T47D (cell line): Measurements from ENCODE around the gene ARSA.
"Not testable (repeated sequence)": the region's sequence is repeated elsewhere in the genome, so short reads cannot be mapped to it uniquely, and the experiment has no call there.

Experiments used
- DNase-seq, 2 experiments: peaks; one replicate each; pipeline versions ENCODE4 v3.0.0 to v3.0.0-alpha.2; 2011 to 2012; ENCODE audit warnings: low read depth in 1 of 2, low spot score in 1 of 2
- JUND ChIP-seq: IDR thresholded peaks from 2 replicates; pipeline ENCODE4 v1.6.1; 2012; ENCODE audit warnings: low read depth
- in situ Hi-C: cut with HindIII; loops from 2 replicates; pipeline ENCODE4 v1.10.0; 2016; ENCODE audit warnings: low sequenced_read_pairs, low pct_unique_long_range_greater_than_20kb

Gene ARSA

DNA sequence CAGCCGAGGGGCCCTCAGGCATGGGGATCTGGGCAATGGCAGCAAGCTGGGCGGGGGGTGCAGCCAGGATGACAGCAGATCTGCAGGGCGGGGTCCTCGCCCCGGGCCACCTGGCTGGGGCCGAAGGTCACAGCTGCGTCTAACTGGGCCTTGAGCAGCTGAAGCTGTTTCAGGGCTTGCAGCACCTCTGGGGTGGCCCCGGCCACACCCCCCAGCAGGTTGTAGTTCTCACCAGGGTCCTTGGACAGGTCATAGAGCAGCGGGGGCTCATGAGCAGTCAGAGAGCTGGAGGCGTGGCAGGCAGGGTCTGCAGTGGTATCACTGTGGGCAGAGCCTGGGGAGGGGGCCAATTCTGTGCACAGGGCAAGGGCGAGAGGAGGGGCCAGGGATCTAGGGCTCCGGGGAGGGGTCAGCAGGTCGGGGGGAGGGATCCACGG is 2.8 kb downstream of the ARSA start:
- in situ Hi-C loops = no loop called here
- TF ChIP-seq JUND = no peak
- no peak for DNase-seq

DNA sequence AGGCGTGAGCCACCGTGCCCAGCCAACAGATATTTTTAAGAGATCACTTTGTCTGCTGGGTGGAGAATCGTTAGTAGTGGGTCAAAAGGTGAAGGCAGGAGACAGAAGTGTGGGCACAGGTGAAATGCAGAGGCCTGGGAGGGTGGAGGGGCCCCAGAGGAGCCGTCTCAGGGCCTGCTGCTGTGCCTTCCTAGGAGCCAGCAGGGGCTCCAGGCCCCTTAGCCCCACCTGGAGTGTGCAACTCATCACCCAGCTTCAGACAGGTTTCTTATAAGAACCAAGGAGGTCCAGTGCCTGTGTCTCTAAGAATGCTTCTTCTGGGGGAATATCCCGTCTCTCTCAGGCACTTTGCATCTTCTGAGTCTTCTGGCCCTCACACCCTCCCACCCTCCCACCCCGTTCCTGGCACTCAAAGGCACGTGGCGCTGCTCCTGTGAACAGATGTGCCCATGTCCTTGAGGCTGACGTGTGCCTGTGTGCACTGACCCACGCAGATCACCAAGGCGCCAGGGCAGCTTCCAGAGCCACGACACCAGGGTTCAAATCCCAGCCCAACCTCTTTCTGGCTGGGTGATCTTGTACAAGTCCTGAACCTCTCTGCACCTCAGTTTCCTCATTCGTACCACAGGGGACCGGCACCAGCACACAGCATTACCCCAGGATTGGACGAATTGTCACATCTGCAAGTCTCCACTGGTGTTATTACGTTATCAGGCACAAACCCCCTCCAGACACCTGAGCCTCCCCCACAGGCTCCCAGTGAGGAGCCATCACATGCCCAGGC is 3.4 kb downstream of the ARSA start:
- TF ChIP-seq JUND = no peak
- in situ Hi-C loops = no loop called here
- no peak for DNase-seq

DNA sequence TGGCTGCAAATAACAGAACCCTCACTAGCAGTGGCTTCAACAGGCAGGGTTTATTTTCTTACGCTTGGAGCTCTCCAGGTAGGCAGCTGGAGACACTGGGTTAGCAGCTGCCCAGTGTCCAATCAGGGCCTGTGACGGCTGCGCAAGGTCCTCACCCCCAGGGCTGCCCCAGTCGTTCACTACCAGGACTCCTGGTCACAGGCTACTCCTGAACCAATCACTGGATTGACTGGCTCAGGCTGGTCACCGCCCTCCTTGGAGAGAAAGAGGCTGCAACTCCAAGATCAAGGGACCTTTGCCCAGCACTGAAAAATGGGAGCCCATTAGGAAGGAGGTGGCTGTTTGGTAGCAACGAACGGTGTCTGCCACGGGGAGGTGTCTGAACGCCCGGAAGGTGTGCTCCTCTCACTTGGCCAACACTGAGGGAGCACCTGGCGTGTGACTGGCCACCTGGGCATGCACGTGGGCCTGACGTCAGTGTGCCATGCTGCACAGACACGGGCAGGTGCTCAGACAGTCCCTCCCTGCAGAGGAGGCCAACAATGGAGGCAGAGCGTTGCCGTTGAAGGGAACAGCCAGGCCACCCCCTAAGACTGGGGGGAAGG is 5.1 kb downstream of the ARSA start:
- in situ Hi-C loops = no loop called here
- peak in 1 of 2 experiments; percentile 92 for DNase-seq
- no peak for TF ChIP-seq JUND

DNA sequence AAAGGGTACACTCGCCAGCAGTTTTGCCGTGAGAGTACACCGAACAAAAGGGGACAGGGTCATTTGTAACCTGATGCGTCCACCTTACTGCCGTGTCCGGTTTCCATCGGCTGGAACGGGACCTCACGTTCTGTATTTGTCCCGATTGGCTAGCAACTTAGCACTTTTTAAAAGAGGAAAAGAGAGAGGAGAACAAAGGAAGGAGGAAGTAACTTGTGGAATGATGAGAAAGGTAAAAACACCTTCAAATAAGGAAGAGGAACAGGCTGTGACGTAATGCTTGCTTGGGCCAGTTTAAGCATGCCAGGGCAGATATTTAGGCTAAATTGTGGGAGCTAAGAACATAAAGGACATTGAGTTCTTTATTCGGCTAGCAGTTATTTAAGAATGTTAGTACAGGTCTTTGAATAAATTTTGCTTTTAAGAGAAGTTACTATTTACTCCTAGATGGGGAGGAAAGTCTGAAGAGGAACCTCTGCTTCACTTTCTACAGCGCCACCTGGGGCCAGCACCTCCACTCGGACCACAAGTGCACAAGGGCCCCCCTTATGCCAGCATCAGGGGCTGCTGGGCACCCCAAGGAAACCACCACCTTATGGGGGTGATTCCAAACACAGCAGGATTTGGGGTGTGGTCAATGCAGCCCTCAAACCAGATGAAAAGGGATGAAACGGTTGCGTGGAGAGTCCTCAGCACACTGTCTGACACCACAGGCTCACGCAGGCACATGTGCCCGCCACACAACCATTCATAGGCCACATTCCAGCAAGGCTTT is 5.8 kb downstream of the ARSA start:
- in situ Hi-C loops = no loop called here
- TF ChIP-seq JUND = no peak
- peak in 1 of 2 experiments; percentile 19 for DNase-seq

DNA sequence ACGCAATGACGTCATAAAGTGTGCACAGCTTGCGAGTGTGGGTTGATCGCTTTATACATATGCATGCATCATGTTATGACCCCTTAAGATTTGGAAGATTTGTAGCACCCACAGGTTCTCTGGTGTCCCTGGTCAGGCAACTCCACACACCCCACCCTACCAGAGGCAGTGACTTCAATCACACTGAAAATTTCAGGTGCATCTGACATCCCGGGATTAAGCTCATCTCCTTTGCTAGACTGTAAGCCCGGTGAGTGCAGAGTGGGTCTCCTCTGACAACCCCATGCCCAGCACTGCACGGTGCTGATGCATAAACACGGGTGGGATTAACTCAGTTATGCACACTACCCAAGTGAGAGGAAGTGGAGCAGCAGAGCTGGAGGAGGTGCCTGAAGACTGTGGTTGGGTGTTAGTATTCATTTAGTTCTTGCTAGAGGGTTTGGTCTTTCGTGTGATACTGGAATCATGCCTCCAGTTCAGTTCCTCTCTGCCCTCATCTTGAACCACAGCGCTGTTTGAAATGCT is 6.5 kb downstream of the ARSA start:
- DNase-seq = no peak
- no peak for TF ChIP-seq JUND
- in situ Hi-C loops = no loop called here

DNA sequence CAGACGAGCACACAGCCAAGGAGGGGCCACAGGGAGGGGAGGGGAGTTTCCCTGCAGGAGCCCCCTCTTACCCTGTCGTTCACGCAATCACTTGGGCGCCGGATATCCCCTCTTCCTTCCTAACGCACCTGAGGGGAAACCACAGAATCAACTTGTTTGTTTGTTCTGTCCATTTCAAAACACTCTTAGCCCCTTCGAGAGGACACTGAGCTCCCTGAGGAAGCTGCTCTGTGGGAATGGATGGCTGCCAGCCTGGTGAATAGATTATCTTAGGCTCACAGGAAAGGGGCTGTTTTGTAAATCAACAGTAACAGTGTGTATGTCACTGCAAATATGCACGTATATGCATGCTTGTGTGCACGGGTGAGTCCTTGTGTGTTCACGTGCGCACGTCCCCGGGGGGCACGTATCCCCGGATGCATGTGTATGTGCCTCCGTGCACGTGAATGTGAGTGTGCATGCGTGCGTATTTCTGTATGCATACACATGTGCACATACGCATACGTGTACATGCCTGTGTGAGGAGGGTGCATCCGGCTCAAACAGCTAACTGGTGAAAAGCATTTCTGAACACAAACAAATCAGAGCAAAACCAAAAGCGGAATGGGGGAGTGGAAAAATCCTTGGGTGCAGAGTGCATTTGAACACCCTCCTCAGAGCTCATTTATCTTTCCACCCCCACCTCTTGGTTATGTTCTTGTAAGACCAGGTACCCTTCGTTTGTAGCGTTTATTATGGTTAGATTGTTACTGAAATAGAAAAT is 7.2 kb downstream of the ARSA start:
- no peak for DNase-seq

DNA sequence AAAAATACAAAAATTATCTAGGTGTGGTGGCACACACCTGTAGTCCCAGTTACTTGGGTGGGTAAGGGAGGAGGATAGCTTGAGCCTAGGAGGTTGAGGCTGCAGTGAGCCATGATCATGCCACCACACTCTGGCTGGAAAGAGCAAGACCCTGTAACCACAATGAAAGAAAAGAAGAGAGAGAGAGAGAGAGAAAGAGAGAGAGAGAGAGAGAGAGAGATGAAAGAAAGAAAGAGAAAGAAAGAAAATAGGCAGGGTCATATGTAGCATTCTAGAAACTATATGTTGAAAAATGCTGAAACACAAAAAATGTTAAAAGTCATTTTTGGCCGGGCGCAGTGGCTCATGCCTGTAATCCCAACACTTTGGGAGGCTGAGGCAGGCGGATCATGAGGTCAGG is 13.7 kb downstream of the ARSA start:
- DNase-seq, in situ Hi-C loops: not testable (repeated sequence)

More for the DNA sequence above, 7.2 kb downstream of the ARSA start:
- no peak for TF ChIP-seq JUND
- in situ Hi-C loops = no loop called here

DNA sequence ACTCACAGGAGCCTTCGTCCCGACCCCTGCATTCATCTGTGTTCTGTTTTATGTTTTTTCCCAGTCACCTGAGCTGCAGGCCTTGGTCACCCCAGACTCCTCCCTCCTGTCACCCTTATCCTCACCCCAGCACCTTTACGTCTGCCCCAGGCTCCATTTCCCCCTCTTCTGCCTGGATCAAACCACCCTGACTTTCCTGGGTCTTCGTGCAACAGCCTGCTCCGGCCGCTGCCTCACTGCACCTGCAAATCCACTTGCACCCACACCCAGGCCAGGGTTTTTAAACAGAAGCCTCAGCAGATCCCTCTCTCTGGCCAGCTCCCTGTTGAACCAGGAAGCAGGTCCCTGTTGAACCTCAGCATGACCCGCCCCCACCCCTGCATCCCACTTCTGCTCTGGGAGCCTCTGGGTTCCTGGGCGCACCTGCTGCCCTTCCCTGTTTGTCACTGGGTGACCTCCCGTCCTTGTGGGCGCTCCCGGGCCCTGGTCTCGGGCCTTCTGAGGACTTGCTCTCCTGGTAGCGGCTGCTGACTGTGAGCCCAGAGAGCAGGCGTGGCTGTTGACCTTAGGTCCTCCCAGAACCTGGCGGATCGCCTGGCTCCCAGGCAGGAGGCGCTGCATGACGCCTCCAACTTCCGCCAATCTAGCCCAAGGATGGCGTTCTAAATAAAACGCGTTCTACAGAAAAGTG is 14.5 kb downstream of the ARSA start:
- TF ChIP-seq JUND = no peak
- in situ Hi-C loops = no loop called here
- DNase-seq = peak in 1 of 2 experiments; percentile 80

DNA sequence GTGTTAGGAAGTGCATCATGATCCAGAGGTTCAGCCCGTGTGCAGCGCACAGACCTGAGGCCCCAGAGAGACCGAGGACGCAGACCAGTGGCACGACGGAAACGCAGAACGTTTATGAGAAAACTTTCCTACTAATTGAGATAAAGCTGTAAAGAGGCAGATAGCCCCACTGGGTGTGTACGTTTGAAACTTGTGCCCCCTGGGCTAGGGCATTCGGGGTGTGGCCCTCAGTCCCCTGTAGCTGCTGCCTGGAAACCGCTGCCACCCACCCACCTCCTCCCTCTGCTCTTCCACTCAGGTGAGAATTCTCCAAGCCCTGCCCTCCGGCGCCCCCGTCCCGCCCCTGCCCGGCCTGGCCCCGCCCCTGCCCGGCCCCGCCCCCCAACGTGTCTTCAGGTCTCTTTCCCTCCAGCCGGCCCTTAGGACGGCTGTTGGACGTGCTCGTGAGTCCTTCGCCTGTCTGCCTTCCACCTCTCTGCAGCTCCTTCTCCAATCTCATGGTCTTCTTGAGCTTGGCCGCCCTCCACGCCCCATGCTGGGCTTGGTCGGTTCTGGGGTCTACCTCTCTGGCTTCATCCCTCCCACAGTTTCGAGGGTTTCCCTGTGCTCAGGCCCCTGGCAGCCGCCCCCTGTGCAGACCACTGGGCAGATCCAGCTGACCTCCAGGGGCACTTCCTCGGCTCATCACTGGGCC is 15.3 kb downstream of the ARSA start:
- peak in 1 of 2 experiments; percentile 63 for DNase-seq
- no peak for TF ChIP-seq JUND
- in situ Hi-C loops = no loop called here

DNA sequence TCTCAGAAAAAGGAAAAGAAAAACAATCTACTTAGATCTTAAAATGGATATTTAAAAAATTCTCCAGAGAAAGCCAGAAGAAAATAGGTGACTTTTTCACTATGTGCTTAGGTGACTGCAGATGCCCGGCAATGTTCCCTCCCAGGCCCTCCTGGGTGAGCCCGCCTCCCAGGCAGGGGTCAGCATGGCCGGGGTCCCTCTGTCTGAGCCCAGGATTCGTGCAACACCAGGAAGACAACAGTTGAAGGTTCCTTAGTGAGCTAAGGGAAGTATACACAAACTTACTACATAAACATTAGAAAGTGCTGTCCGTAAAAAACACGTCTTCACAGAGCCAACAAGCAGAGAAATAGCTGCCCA is 15.8 kb downstream of the ARSA start:
- TF ChIP-seq JUND = no peak
- DNase-seq = no peak
- in situ Hi-C loops = no loop called here

DNA sequence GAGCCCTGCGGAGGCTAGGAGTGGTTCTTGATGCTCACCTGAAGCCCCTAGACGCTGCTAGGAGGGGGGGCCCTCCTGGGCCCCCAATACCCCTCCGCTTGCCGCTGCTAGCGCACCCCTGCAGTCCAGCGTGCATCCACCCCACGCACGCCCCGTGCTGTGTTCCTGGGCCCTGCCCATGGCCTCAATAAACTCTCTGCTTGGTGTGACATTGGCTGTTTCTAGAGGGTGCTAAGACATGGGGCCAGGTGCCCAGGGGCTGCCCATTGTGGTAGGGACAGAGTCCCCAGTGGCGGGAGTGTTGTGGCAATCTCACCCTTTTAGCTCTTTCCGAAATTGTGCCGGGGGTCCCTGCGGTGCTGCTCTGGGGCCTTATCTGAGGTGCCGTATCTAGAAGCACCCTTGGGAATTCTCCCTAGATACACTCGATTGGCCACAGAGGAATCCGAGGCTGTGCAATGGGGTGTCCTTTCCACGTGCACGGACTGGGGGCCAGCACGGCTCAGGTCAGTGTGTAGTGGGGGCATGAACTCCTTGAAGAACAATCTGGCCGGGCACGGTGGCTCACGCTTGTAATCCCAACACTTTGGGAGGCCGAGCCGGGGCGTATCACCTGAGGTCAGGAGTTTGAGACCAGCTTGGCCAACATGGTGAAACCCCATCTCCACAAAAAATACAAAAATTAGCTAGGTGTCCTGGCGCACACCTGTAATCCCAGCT is 16.5 kb downstream of the ARSA start:
- in situ Hi-C loops = no loop called here
- no peak for DNase-seq
- no peak for TF ChIP-seq JUND
